KMS-11 (cell line): ENCODE measurements around the gene C13orf46.

ENCODE experiments used
- H2AFZ ChIP-seq: fragments of 200-600 bp; sonication (generic); 2 replicates; pipeline ENCODE4 v1.6.1; 2016; ENCODE audit warnings: antibody characterized with exemption, mixed run types, low read depth
- H3K27ac ChIP-seq: fragments of 200-600 bp; sonication (generic); 2 replicates; pipeline ENCODE4 v1.6.1; 2016; ENCODE audit warnings: mild to moderate bottlenecking, mixed run types
- H3K27me3 ChIP-seq: fragments of 200-600 bp; sonication (generic); 2 replicates; pipeline ENCODE4 v1.6.1; 2017; ENCODE audit warnings: mild to moderate bottlenecking, low read depth, mixed run types, moderate library complexity; ENCODE audit not compliant: insufficient read depth
- H3K36me3 ChIP-seq: fragments of 200-600 bp; sonication (generic); 2 replicates; pipeline ENCODE4 v1.6.1; 2017; ENCODE audit warnings: mild to moderate bottlenecking, mixed run types; ENCODE audit not compliant: insufficient read depth
- H3K4me1 ChIP-seq: fragments of 200-600 bp; sonication (generic); 2 replicates; pipeline ENCODE4 v1.6.1; 2016; ENCODE audit warnings: mild to moderate bottlenecking, low read depth, mixed run types; ENCODE audit not compliant: poor library complexity, severe bottlenecking
- H3K4me2 ChIP-seq: fragments of 200-600 bp; sonication (generic); 2 replicates; pipeline ENCODE4 v1.7.0; 2016; ENCODE audit warnings: mild to moderate bottlenecking, mixed run types
- H3K4me3 ChIP-seq: fragments of 200-600 bp; sonication (generic); IDR thresholded peaks from 2 replicates; pipeline ENCODE4 v1.6.1; 2017; ENCODE audit warnings: low read depth, low read length, mixed read lengths; ENCODE audit not compliant: insufficient read depth
- H3K79me2 ChIP-seq: fragments of 200-600 bp; sonication (generic); 2 replicates; pipeline ENCODE4 v1.6.1; 2016; ENCODE audit warnings: low read depth, mixed run types; ENCODE audit not compliant: insufficient read depth
- H3K9ac ChIP-seq: fragments of 200-600 bp; sonication (generic); 2 replicates; pipeline ENCODE4 v1.6.1; 2016; ENCODE audit warnings: mild to moderate bottlenecking, mixed run types
- H4K20me1 ChIP-seq: fragments of 200-600 bp; sonication (generic); 2 replicates; pipeline ENCODE4 v1.6.1; 2016; ENCODE audit warnings: mild to moderate bottlenecking, mixed run types; ENCODE audit not compliant: insufficient read depth
- TF ChIP-seq, protein P1 (sequence below): fragments of 200-600 bp; sonication (generic); conservative IDR thresholded peaks from 2 replicates; pipeline ENCODE4 v1.6.1; 2017; ENCODE audit warnings: low read depth, mild to moderate bottlenecking, antibody characterized with exemption, low read length, moderate library complexity, mixed read lengths

C13orf46 gene

DNA sequence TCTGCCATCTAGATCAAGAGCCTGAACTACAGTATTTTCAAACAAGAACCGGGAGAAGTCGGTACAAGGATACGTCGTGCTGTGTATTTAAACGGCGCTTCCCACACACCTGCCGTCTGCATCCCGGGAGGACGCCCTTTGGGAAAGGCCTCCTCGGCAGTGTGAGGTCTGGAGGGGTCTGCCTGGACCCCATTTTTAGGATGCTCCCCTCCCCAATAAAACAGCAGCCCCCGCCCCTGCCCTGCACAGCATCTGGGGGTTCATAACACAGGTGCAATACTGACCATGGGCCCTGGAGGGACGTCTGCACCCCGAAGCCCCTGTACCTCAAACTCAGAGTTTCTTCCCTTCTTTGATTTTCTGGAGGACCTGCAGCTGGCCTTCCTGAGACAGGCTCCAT, 4.1 kb upstream of the C13orf46 start:
- Histone ChIP-seq H3K79me2 (no peaks in the 10 kb centered on the region), H3K4me2 (no peak overlapping the region), H3K36me3 (no peaks in the 10 kb centered on the region), H3K27ac (no peak overlapping the region), H4K20me1 (no peaks in the 10 kb centered on the region), H3K9ac (no peak overlapping the region), H3K4me3 (no peak overlapping the region), H3K27me3 (no peaks in the 10 kb centered on the region), H2AFZ (no peak overlapping the region), H3K4me1 (no peaks in the 10 kb centered on the region)
- TF ChIP-seq, protein P1, sequence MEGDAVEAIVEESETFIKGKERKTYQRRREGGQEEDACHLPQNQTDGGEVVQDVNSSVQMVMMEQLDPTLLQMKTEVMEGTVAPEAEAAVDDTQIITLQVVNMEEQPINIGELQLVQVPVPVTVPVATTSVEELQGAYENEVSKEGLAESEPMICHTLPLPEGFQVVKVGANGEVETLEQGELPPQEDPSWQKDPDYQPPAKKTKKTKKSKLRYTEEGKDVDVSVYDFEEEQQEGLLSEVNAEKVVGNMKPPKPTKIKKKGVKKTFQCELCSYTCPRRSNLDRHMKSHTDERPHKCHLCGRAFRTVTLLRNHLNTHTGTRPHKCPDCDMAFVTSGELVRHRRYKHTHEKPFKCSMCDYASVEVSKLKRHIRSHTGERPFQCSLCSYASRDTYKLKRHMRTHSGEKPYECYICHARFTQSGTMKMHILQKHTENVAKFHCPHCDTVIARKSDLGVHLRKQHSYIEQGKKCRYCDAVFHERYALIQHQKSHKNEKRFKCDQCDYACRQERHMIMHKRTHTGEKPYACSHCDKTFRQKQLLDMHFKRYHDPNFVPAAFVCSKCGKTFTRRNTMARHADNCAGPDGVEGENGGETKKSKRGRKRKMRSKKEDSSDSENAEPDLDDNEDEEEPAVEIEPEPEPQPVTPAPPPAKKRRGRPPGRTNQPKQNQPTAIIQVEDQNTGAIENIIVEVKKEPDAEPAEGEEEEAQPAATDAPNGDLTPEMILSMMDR: no peak

DNA sequence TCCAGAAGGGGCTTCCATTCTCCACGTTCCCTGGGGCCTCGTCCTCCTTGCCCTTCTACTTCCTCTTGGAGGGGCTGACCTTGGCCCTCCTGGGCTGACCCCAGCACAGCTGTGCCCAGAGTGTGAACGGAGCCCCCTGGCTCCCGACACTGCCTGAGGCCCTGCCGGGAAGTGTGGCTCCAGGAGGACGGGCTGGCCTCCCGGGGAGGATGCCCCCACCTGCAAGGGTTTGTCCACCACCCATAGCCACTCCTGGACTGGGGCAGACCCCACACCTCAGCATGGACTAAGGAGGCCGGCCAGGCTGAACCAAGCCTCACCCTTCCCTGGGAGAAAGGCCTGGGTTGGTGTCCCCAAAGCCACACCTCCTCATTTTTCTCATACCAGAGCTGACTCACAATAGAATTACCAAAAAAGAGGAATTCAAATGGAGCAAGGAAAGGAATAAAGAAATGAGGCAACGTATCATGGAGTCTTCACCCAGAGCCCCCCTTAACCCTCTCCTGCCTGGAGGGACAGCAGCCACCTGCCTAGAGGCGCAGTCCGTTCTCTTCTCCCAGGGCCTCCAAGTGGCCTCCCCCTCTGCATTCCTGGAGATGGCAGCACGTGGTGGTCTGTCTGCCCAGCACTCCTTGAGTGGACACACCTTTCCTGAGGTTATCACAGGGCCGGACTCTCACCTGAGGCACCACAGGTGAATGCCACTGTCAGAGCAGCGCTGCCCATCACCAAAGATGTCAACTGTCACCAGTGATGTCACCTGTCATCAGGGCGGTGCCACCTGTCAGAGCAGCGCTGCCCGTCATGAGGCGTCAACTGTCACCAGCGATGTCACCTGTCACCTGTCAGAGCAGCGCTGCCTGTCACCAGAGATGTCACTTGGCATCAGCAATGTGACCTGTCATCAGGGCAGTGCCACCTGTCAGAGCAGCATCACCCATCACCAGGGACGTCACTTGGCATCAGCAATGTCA, 3.1 kb upstream of the C13orf46 start:
- Histone ChIP-seq H3K4me3 (no peak overlapping the region), H3K4me1 (no peaks in the 10 kb centered on the region), H3K27ac (no peak overlapping the region), H3K9ac (no peak overlapping the region), H4K20me1 (no peaks in the 10 kb centered on the region), H2AFZ (no peak overlapping the region), H3K79me2 (no peaks in the 10 kb centered on the region), H3K36me3 (no peaks in the 10 kb centered on the region), H3K27me3 (no peaks in the 10 kb centered on the region), H3K4me2 (no peak overlapping the region)
- TF ChIP-seq, protein P1: no peak

DNA sequence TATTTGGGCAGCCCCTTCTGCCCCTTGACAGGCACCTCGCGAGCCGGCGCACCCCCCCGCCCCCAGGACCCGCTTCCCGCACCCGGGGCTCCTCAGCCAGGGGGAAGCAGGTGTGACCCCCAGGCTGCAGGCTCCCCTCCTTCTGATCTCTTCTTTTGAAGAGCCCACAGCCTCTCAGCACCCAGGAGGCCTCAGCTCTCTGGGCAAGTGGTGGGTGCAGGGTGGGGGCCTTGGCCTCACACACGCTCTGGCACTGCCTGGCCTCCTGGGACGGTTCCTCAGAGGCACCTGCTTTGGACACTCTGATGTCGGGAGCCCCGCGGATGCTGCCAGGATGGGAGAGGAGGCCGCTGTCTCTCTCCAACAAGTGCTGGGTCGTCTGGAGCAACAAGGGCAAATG, 1.5 kb upstream of the C13orf46 start:
- H3K27me3 ChIP-seq: no peaks in the 10 kb centered on the region
- H3K9ac ChIP-seq: no peak overlapping the region
- TF ChIP-seq, protein P1: no peak
- no peak overlapping the region for H3K4me3 ChIP-seq
- H2AFZ ChIP-seq: no peak overlapping the region
- H3K4me2 ChIP-seq: no peak overlapping the region
- H3K79me2 ChIP-seq: no peaks in the 10 kb centered on the region
- H3K4me1 ChIP-seq: no peaks in the 10 kb centered on the region
- no peaks in the 10 kb centered on the region for H3K36me3 ChIP-seq
- no peaks in the 10 kb centered on the region for H4K20me1 ChIP-seq
- no peak overlapping the region for H3K27ac ChIP-seq

DNA sequence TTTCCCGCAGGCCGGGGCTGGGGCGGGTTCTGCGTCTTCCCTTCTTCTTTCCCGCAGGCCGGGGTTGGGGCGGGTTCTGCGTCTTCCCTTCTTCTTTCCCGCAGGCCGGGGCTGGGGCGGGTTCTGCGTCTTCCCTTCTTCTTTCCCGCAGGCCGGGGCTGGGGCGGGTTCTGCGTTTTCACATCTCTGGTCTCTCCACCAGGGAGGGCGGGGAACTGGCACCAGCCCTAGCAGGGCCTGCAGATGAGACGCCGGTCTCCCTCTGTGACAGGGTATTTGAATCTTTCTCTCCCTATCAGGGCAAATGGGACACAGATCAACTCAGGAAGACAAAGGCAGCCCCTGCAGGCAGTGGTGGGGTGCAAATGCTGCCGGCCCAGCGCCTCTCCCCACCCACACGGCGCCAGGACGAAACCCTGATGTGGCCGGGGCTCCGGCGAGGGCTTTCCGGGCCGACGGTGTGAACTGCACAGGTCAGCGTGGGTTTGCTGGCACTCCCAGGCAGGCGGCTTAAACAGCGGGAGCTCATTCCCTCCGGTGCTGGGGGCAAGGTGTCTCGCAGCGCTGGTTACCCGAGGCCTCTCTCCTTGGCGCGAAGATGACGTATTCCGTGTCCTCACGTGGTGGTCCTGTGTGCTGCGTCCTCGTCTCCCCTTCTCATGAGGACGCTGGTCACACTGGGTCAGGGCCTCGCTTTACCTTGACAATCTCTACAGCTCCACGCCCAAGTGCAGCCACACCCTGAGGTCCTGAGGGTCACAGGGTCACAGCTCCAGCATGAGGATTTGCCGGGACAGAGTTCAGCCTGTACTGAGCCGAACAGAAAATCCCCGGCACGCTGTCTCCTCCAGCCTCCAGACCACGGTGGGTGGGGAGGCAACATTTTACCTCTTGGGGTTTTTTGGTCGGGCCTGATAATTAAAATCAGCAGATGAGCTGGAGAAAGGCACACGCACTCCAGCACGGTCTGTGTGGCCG, 717 bp upstream of the C13orf46 start:
- Histone ChIP-seq H3K36me3 (no peaks in the 10 kb centered on the region), H3K79me2 (no peaks in the 10 kb centered on the region), H4K20me1 (no peaks in the 10 kb centered on the region), H3K27ac (no peak overlapping the region), H3K4me1 (no peaks in the 10 kb centered on the region), H3K9ac (no peak overlapping the region), H2AFZ (no peak overlapping the region), H3K4me3 (no peak overlapping the region), H3K27me3 (no peaks in the 10 kb centered on the region), H3K4me2 (no peak overlapping the region)
- TF ChIP-seq, protein P1: no peak
